ENCODE measurements around the gene KHNYN. TPM values are rescaled to one million over a fixed set of nuclear protein-coding genes. Genes with fewer than 3 reads are reported as not detected.

KHNYN gene
- total and polyA plus RNA-seq, 2 experiments from 2014 or later: 2.7 to 28.1 TPM

DNA sequence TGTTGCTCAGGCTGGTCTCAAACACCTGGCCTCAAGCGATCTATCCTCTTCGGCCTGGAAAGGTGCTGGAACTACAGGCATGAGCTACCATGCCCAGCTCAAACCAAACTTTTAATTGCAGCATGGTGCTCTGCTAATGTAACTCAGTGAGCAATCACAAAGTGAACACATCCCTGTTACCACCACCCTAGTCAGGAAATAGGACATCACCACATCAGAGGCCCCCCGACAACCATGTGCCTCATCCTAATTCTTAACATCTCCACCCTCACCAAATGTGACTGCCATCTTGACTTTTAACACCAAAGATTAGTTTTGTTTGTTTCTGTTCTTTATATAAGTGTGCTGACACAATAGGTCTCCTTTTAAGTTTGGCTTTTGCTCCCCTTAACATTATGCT, 35.6 kb downstream of the KHNYN start:
- TF ChIP-seq EZH2 (IDR thresholded peaks at IDR 0.05; ENCODE audit: low read depth, unreplicated experiment) (no peak), POLR2AphosphoS5 (IDR thresholded peaks at IDR 0.05; ENCODE audit: low read depth) (no peak), ZNF331 (CRISPR knock-in tag; IDR thresholded peaks at IDR 0.05; ENCODE audit: low read depth) (no peak), STAT1 (IDR thresholded peaks at IDR 0.05; ENCODE audit: unreplicated experiment) (no peak), ZNF114 (CRISPR knock-in tag; IDR thresholded peaks at IDR 0.05) (no peak), NANOG (IDR thresholded peaks at IDR 0.05; ENCODE audit: borderline replicate concordance) (no peak)
- TF ChIP-seq, protein P1, sequence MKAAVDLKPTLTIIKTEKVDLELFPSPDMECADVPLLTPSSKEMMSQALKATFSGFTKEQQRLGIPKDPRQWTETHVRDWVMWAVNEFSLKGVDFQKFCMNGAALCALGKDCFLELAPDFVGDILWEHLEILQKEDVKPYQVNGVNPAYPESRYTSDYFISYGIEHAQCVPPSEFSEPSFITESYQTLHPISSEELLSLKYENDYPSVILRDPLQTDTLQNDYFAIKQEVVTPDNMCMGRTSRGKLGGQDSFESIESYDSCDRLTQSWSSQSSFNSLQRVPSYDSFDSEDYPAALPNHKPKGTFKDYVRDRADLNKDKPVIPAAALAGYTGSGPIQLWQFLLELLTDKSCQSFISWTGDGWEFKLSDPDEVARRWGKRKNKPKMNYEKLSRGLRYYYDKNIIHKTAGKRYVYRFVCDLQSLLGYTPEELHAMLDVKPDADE (IDR thresholded peaks at IDR 0.05): no peak
- TF ChIP-seq, protein P2, sequence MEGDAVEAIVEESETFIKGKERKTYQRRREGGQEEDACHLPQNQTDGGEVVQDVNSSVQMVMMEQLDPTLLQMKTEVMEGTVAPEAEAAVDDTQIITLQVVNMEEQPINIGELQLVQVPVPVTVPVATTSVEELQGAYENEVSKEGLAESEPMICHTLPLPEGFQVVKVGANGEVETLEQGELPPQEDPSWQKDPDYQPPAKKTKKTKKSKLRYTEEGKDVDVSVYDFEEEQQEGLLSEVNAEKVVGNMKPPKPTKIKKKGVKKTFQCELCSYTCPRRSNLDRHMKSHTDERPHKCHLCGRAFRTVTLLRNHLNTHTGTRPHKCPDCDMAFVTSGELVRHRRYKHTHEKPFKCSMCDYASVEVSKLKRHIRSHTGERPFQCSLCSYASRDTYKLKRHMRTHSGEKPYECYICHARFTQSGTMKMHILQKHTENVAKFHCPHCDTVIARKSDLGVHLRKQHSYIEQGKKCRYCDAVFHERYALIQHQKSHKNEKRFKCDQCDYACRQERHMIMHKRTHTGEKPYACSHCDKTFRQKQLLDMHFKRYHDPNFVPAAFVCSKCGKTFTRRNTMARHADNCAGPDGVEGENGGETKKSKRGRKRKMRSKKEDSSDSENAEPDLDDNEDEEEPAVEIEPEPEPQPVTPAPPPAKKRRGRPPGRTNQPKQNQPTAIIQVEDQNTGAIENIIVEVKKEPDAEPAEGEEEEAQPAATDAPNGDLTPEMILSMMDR (conservative IDR thresholded peaks at IDR 0.05; ENCODE audit: low read depth in 2 of 2): no peak
- TF ChIP-seq, protein P3, sequence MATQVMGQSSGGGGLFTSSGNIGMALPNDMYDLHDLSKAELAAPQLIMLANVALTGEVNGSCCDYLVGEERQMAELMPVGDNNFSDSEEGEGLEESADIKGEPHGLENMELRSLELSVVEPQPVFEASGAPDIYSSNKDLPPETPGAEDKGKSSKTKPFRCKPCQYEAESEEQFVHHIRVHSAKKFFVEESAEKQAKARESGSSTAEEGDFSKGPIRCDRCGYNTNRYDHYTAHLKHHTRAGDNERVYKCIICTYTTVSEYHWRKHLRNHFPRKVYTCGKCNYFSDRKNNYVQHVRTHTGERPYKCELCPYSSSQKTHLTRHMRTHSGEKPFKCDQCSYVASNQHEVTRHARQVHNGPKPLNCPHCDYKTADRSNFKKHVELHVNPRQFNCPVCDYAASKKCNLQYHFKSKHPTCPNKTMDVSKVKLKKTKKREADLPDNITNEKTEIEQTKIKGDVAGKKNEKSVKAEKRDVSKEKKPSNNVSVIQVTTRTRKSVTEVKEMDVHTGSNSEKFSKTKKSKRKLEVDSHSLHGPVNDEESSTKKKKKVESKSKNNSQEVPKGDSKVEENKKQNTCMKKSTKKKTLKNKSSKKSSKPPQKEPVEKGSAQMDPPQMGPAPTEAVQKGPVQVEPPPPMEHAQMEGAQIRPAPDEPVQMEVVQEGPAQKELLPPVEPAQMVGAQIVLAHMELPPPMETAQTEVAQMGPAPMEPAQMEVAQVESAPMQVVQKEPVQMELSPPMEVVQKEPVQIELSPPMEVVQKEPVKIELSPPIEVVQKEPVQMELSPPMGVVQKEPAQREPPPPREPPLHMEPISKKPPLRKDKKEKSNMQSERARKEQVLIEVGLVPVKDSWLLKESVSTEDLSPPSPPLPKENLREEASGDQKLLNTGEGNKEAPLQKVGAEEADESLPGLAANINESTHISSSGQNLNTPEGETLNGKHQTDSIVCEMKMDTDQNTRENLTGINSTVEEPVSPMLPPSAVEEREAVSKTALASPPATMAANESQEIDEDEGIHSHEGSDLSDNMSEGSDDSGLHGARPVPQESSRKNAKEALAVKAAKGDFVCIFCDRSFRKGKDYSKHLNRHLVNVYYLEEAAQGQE (IDR thresholded peaks at IDR 0.05; ENCODE audit: unreplicated experiment): no peak
- Histone ChIP-seq H2AFZ (no peak overlapping the region), H3K9me2 (ENCODE audit: insufficient read depth) (no peaks in the 10 kb centered on the region), H3F3A (replicated peaks; ENCODE audit: low read depth) (no peaks in the 10 kb centered on the region), H3K4me3 (no peak overlapping the region), H3K27ac (ENCODE audit: low read depth) (no peak overlapping the region), H3K36me3 (ENCODE audit: insufficient read depth) (no peaks in the 10 kb centered on the region), H3K4me2 (no peak overlapping the region), H3K27me3 (ENCODE audit: insufficient read depth) (no peaks in the 10 kb centered on the region), H4K20me1 (replicated peaks; ENCODE audit: insufficient read depth) (no peaks in the 10 kb centered on the region), H3K4me1 (ENCODE audit: insufficient read depth) (no peaks in the 10 kb centered on the region), H3K79me2 (replicated peaks; ENCODE audit: insufficient read depth) (no peaks in the 10 kb centered on the region)
- H3K36me3 Mint-ChIP-seq (ENCODE audit: low read depth): no peaks in the 10 kb centered on the region; the same call in 2 of the 3 replicates
- DNase-seq (ENCODE audit: low spot score) (no peak), ATAC-seq (no peak)
- no peak overlapping the region for H3K27ac Mint-ChIP-seq
- no peak overlapping the region for H3K4me3 Mint-ChIP-seq
- H3K27me3 Mint-ChIP-seq (ENCODE audit: insufficient read depth, low read depth, poor library complexity): no peaks in the 10 kb centered on the region
- H3K9me3 Mint-ChIP-seq: no peaks in the 10 kb centered on the region; the same call in 1 of the 3 replicates
- peaks cover 3% of the 10 kb centered on the region; the same call in 1 of the 3 replicates for H3K4me1 Mint-ChIP-seq

DNA sequence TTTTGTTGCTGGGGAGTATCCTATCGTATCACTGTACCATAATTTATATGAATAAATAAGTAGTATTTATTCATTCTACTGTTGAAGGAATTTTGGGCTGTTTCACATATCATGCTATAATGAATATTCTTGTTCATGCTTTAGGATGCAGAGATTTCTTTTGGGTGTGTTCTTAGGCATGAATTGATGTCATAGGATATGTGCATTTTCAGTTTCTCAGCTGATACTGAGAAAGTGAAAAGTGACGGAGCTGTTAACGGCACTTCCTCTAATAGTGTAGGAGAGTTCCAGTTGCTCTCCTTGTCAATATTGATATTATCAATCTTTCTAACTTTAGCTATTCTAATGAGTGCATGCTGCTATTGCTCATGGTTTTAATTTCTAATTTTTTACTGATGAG, 36.1 kb downstream of the KHNYN start:
- Histone ChIP-seq H3K9me2 (ENCODE audit: insufficient read depth) (no peaks in the 10 kb centered on the region), H2AFZ (no peak overlapping the region), H4K20me1 (replicated peaks; ENCODE audit: insufficient read depth) (no peaks in the 10 kb centered on the region), H3K4me1 (ENCODE audit: insufficient read depth) (no peaks in the 10 kb centered on the region), H3K27me3 (ENCODE audit: insufficient read depth) (no peaks in the 10 kb centered on the region), H3K36me3 (ENCODE audit: insufficient read depth) (no peaks in the 10 kb centered on the region), H3K79me2 (replicated peaks; ENCODE audit: insufficient read depth) (no peaks in the 10 kb centered on the region), H3K4me3 (no peak overlapping the region), H3K27ac (ENCODE audit: low read depth) (no peak overlapping the region), H3F3A (replicated peaks; ENCODE audit: low read depth) (no peaks in the 10 kb centered on the region), H3K4me2 (no peak overlapping the region)
- Mint-ChIP-seq H3K4me1 (peaks cover 3% of the 10 kb centered on the region; the same call in 1 of the 3 replicates), H3K4me3 (no peak overlapping the region), H3K27me3 (ENCODE audit: insufficient read depth, low read depth, poor library complexity) (no peaks in the 10 kb centered on the region), H3K9me3 (no peaks in the 10 kb centered on the region; the same call in 1 of the 3 replicates), H3K27ac (no peak overlapping the region), H3K36me3 (ENCODE audit: low read depth) (no peaks in the 10 kb centered on the region; the same call in 2 of the 3 replicates)
- TF ChIP-seq, protein P3 (IDR thresholded peaks at IDR 0.05; ENCODE audit: unreplicated experiment): no peak
- TF ChIP-seq ZNF331 (CRISPR knock-in tag; IDR thresholded peaks at IDR 0.05; ENCODE audit: low read depth) (no peak), EZH2phosphoT487 (IDR thresholded peaks at IDR 0.05; ENCODE audit: unreplicated experiment) (no peak), POLR2AphosphoS5 (IDR thresholded peaks at IDR 0.05; ENCODE audit: low read depth) (no peak), CREB1 (CRISPR knock-in tag; IDR thresholded peaks at IDR 0.05; ENCODE audit: low read depth) (no peak), EZH2 (IDR thresholded peaks at IDR 0.05; ENCODE audit: low read depth, unreplicated experiment) (no peak), ZNF114 (CRISPR knock-in tag; IDR thresholded peaks at IDR 0.05) (no peak), NANOG (IDR thresholded peaks at IDR 0.05; ENCODE audit: borderline replicate concordance) (no peak), JUNB (IDR thresholded peaks at IDR 0.05; ENCODE audit: unreplicated experiment) (no peak)
- TF ChIP-seq, protein P1 (IDR thresholded peaks at IDR 0.05): no peak
- no peak for ATAC-seq
- DNase-seq (ENCODE audit: low spot score): no peak
